C4-2B (cell line): Measurements from ENCODE around the gene ATP1A2.

Source experiments
- CTCF ChIP-seq: fragments of 450-650 bp; conservative IDR thresholded peaks from 2 replicates; pipeline ENCODE4 v1.5.1; 2017; ENCODE audit warnings: mild to moderate bottlenecking
- ZFX ChIP-seq: fragments of 450-650 bp; IDR thresholded peaks from 2 replicates; pipeline ENCODE4 v1.6.1; 2017

- no peak for TF ChIP-seq CTCF
- TF ChIP-seq ZFX, result no peak
Measured at GRCh38 chr1:160143695-160144094, 28.1 kb downstream of the ATP1A2 start.
